ENCODE results near the gene NHLRC1. TPM values are rescaled to one million over a fixed set of nuclear protein-coding genes. Genes with fewer than 3 reads are reported as not detected.
A peak's percentile ranks its signal among the peaks of the same experiment; 100 is the strongest.

NHLRC1 gene
- total and polyA plus RNA-seq, 2 of the 8 experiments (the other 6 are each of a cell fraction or from before 2014, with no cell fraction given) = 0.57 to 0.58 TPM

- Histone ChIP-seq H2BK15ac (ENCODE audit: low read length) (no peak overlapping the region), H3K79me2 (ENCODE audit: control insufficient read depth in 1 of 2, insufficient read depth in 2 of 2, low read length in 2 of 2) (no peaks in the 10 kb centered on the region), H4K5ac (ENCODE audit: insufficient read length, low read depth, low read length) (no peak overlapping the region), H3K56ac (replicated peaks; ENCODE audit: insufficient read length, low read depth, low read length) (no peak overlapping the region), H3K14ac (ENCODE audit: insufficient read length) (no peak overlapping the region), H3K4ac (replicated peaks; ENCODE audit: insufficient read length, low read depth, low read length) (no peak overlapping the region), H4K91ac (replicated peaks; ENCODE audit: insufficient read length, low read length) (no peak overlapping the region), H3K23me2 (ENCODE audit: low read depth, low read length) (no peaks in the 10 kb centered on the region), H3K9me3 (ENCODE audit: insufficient read depth in 2 of 2, low read depth in 1 of 2, low read length in 1 of 2) (peaks cover 6 to 8% of the 10 kb centered on the region in 2 experiments; a peak in 2 of 4 replicates), H4K20me1 (replicated peaks in 1 of 2; ENCODE audit: control insufficient read depth in 1 of 2, insufficient read depth in 2 of 2, low read length in 2 of 2) (no peaks in the 10 kb centered on the region), H3K9ac (replicated peaks in 1 of 4; ENCODE audit: extremely low read depth in 1 of 4, low read depth in 3 of 4, low read length in 3 of 4) (no peak overlapping the region), H3K4me1 (replicated peaks in 1 of 4; ENCODE audit: control insufficient read depth in 3 of 4, insufficient read depth in 4 of 4, low read length in 3 of 4) (no peaks in the 10 kb centered on the region), H4K8ac (ENCODE audit: extremely low read depth, insufficient read depth, low read length) (no peak overlapping the region), H3K23ac (ENCODE audit: insufficient read length) (no peak overlapping the region), H3K27ac (ENCODE audit: low read depth, low read length) (no peak overlapping the region), H3K79me1 (ENCODE audit: low read depth, low read length) (no peaks in the 10 kb centered on the region), H2BK120ac (replicated peaks; ENCODE audit: low read depth, low read length) (no peak overlapping the region), H2BK5ac (ENCODE audit: low read depth, low read length) (peak overlapping the region; percentile 27; the same call in 1 of the 2 replicates), H3K4me2 (ENCODE audit: insufficient read depth in 1 of 2, low read depth in 2 of 2, low read length in 2 of 2) (no peak overlapping the region), H2AFZ (ENCODE audit: low read length) (no peak overlapping the region), H3K36me3 (ENCODE audit: control insufficient read depth in 2 of 4, insufficient read depth in 4 of 4, low read length in 3 of 4) (no peaks in the 10 kb centered on the region), H3K18ac (ENCODE audit: extremely low read depth, low read length) (no peak overlapping the region), H3K27me3 (replicated peaks in 1 of 4; ENCODE audit: control insufficient read depth in 3 of 4, extremely low read depth in 1 of 4, insufficient read depth in 3 of 4, low read length in 3 of 4) (no peaks in the 10 kb centered on the region), H2BK12ac (ENCODE audit: low read depth, low read length) (no peak overlapping the region), H2BK20ac (ENCODE audit: low read length) (no peak overlapping the region; the same call in 1 of the 2 replicates), H2AK5ac (ENCODE audit: low read depth, low read length) (no peak overlapping the region), H3K4me3 (ENCODE audit: extremely low read depth in 1 of 4, insufficient read depth in 2 of 4, low read depth in 3 of 4, low read length in 4 of 4) (no peak overlapping the region)
- no peak for FAIRE-seq
- DNase-seq (ENCODE audit: low read depth in 1 of 2, low spot score in 2 of 2) = no peak
- WGBS, 2 experiments (ENCODE audit: extremely low coverage in 1 of 2, insufficient coverage in 1 of 2, insufficient read length in 1 of 2, insufficient replicate concordance in 2 of 2, low coverage in 1 of 2, low lambda C conversion rate in 2 of 2, missing lambda C conversion rate in 1 of 2) = 100% methylated on average over 1 of the region's 1 CpG; no CpG with 5 or more reads in 1 of the 2 experiments
- ChIA-PET POLR2A (ENCODE audit: partially characterized antibody) (no interaction called here), CTCF (ENCODE audit: partially characterized antibody) (interaction anchor here (1.1 to 1.7 kb wide), 3 partner anchors 9 to 215 kb away, joined by 3 to 4 read pairs (median 3); partner anchors contain the start of gene NHLRC1)
- no peak for TF ChIP-seq JUN (IDR thresholded peaks at IDR 0.05; ENCODE audit: low read depth, low read length)
- no peak for TF ChIP-seq EP300 (IDR thresholded peaks at IDR 0.05; ENCODE audit: borderline replicate concordance in 1 of 2, low read depth in 2 of 2, low read length in 2 of 2)
- TF ChIP-seq CBX5 (IDR thresholded peaks at IDR 0.05; ENCODE audit: low read depth, low read length) = no peak
- TF ChIP-seq CBX8 (IDR thresholded peaks at IDR 0.05; ENCODE audit: borderline replicate concordance, low read depth, low read length) = no peak
- TF ChIP-seq JUND (IDR thresholded peaks at IDR 0.05; ENCODE audit: low read length) = no peak
- no peak for TF ChIP-seq RAD21 (IDR thresholded peaks at IDR 0.05 in 1 of 2, conservative IDR thresholded peaks at IDR 0.05 in 1 of 2; ENCODE audit: low read depth in 2 of 2, low read length in 2 of 2)
- no peak for TF ChIP-seq CTCF (IDR thresholded peaks at IDR 0.05; ENCODE audit: control extremely low read depth in 1 of 3, insufficient read depth in 1 of 3, low read depth in 1 of 3, low read length in 3 of 3)
- no peak for TF ChIP-seq GTF2F1 (IDR thresholded peaks at IDR 0.05; ENCODE audit: borderline replicate concordance, low read depth, low read length)
- no peak for TF ChIP-seq TAF1 (IDR thresholded peaks at IDR 0.05; ENCODE audit: low read depth, low read length)
- TF ChIP-seq USF2 (IDR thresholded peaks at IDR 0.05; ENCODE audit: low read length) = no peak
Observed at GRCh38 chr6:18090349-18090786, 32.1 kb downstream of the NHLRC1 start.
